IMR-90 (cell line): ENCODE measurements around the gene ARGLU1.

Source experiments
- CTCF ChIP-seq: conservative IDR thresholded peaks from 2 replicates; pipeline ENCODE4 v1.5.1; 2012; ENCODE audit warnings: mild to moderate bottlenecking, low read depth, low read length, improper control_type of control experiment
- FOS ChIP-seq: fragments of 150-350 bp; IDR thresholded peaks from 2 replicates; pipeline ENCODE4 v1.6.1; 2016; ENCODE audit warnings: low read depth, low read length
- MAZ ChIP-seq: IDR thresholded peaks from 2 replicates; pipeline ENCODE4 v1.6.1; 2012; ENCODE audit warnings: low read depth, mild to moderate bottlenecking, low read length, improper control_type of control experiment, moderate library complexity, borderline replicate concordance
- MXI1 ChIP-seq: IDR thresholded peaks from 2 replicates; pipeline ENCODE4 v1.6.1; 2012; ENCODE audit warnings: low read depth, mild to moderate bottlenecking, low read length, moderate library complexity, borderline replicate concordance
- POLR2A ChIP-seq: IDR thresholded peaks from 2 replicates; pipeline ENCODE4 v1.6.1; 2012; ENCODE audit warnings: mild to moderate bottlenecking, low read depth, low read length
- RAD21 ChIP-seq: IDR thresholded peaks from 2 replicates; pipeline ENCODE4 v1.6.1; 2012; ENCODE audit warnings: low read length, improper control_type of control experiment
- RFX5 ChIP-seq: IDR thresholded peaks from 2 replicates; pipeline ENCODE4 v1.8.0; 2012; ENCODE audit warnings: low read depth, mild to moderate bottlenecking, low read length, moderate library complexity
- USF2 ChIP-seq: fragments of 150-350 bp; IDR thresholded peaks from 2 replicates; pipeline ENCODE4 v1.6.1; 2017; ENCODE audit warnings: mild to moderate bottlenecking, antibody characterized with exemption, low read length, low read depth

- TF ChIP-seq CTCF (no peak), RFX5 (no peak), MAZ (no peak), POLR2A (no peak), MXI1 (no peak), USF2 (no peak), FOS (no peak), RAD21 (no peak)
Observed at GRCh38 chr13:106496072-106496997, 71.6 kb downstream of the ARGLU1 start.
